ENCODE measurements around the gene AP2M1.
A peak's percentile ranks its signal among the peaks of the same experiment; 100 is the strongest.

GRCh38 chr3:184186184-184186901 lies 11.7 kb downstream of the AP2M1 start, which contains the start of gene ABCF3:
- no peak for TF ChIP-seq CTCF (IDR thresholded peaks at IDR 0.05)
- peak in 3 of 4 donors; percentile 61 to 76 (median 62) for TF ChIP-seq POLR2A (IDR thresholded peaks at IDR 0.05)
- peak; percentile 73 to 81 for TF ChIP-seq POLR2AphosphoS5 (IDR thresholded peaks at IDR 0.05)
- TF ChIP-seq EP300 (IDR thresholded peaks at IDR 0.05) = no peak

All from upper lobe of left lung (tissue), 4 donors.